Measurements from ENCODE around the gene INPP5D. TPM values are rescaled to one million over a fixed set of nuclear protein-coding genes. Genes with fewer than 3 reads are reported as not detected.

The INPP5D gene
- total RNA-seq, 2 donors from 2014 or later = 6.5 to 7.1 TPM

DNA sequence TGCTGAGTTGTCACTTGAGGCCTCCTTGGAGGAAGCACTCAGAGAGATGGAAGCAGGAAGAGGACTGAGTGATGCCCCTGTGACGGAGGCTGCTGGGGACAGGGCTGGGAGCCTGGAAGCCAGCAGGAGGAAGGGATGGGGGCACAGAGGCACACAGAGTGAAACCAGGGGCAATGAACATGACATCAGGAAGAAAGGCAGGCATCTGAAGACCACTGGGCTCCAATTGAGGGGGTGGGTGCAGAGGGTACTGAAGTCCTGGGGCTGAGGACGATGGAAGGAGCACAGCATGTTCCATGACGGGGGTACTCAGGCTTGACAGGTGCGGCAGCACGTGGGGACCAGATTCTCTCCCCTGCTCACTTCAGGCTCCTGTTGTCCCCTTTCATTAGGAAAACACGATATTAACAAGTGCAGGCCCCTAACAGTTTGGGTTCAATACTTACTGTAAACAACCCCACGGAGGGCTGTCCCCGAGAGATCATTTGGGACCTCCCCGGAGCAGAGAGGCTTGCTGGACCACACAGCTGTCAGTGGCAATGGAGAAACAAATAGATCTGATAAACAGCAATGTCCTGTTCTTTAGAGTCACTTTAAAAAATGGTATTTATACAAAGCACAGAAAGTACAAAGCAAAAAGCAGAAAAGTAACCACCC lies 8.7 kb downstream of the INPP5D start:
- TF ChIP-seq, protein P1, sequence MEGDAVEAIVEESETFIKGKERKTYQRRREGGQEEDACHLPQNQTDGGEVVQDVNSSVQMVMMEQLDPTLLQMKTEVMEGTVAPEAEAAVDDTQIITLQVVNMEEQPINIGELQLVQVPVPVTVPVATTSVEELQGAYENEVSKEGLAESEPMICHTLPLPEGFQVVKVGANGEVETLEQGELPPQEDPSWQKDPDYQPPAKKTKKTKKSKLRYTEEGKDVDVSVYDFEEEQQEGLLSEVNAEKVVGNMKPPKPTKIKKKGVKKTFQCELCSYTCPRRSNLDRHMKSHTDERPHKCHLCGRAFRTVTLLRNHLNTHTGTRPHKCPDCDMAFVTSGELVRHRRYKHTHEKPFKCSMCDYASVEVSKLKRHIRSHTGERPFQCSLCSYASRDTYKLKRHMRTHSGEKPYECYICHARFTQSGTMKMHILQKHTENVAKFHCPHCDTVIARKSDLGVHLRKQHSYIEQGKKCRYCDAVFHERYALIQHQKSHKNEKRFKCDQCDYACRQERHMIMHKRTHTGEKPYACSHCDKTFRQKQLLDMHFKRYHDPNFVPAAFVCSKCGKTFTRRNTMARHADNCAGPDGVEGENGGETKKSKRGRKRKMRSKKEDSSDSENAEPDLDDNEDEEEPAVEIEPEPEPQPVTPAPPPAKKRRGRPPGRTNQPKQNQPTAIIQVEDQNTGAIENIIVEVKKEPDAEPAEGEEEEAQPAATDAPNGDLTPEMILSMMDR (IDR thresholded peaks at IDR 0.05) = no peak
- intact Hi-C loops (cut with DNase I) = no loop called here
- H3K4me3 ChIP-seq = no peak overlapping the region
- no peak overlapping the region for H3K27ac ChIP-seq
- H3K4me1 ChIP-seq = peaks cover 2% of the 10 kb centered on the region
- no peaks in the 10 kb centered on the region for H3K36me3 ChIP-seq
- no peaks in the 10 kb centered on the region for H3K9me3 ChIP-seq
- peak overlapping the region in 1 of 2 donors; percentile 24 for H3K9ac ChIP-seq (ENCODE audit: low read depth in 2 of 2, low read length in 2 of 2)
- H3K27me3 ChIP-seq = no peaks in the 10 kb centered on the region
- no peak for DNase-seq

GRCh38 chr2:233072838-233073237 lies 12.7 kb downstream of the INPP5D start:
- H3K27me3 ChIP-seq = no peaks in the 10 kb centered on the region
- no peak for DNase-seq
- no peaks in the 10 kb centered on the region for H3K4me1 ChIP-seq
- TF ChIP-seq, protein P1 (IDR thresholded peaks at IDR 0.05) = no peak
- no peak overlapping the region for H3K4me3 ChIP-seq
- no peak overlapping the region for H3K9ac ChIP-seq (ENCODE audit: low read depth in 2 of 2, low read length in 2 of 2)
- H3K9me3 ChIP-seq = no peaks in the 10 kb centered on the region
- no peak overlapping the region for H3K27ac ChIP-seq
- intact Hi-C loops (cut with DNase I) = no loop called here
- no peaks in the 10 kb centered on the region for H3K36me3 ChIP-seq

DNA sequence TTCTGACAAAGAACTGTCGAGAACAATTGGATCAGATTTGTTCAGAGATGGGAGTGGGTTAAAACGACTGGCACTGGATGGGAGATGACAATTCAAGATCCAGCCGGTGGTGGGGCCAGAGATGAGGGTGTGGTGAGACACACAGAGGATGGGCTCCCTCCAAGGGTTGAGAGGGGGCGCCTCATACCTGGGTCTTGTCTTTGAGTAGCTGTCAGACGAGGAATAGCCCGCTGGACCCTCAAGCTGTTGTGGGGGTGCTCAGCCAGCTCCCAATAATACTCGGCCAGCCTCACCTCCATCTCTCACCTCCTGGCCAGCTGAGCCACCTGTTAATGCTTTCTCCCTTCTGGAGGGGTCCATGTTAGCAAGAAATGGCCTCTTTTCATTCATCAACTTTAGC lies 14.0 kb downstream of the INPP5D start:
- no peaks in the 10 kb centered on the region for H3K36me3 ChIP-seq
- H3K9ac ChIP-seq (ENCODE audit: low read depth in 2 of 2, low read length in 2 of 2) = no peak overlapping the region
- DNase-seq = no peak
- no peak overlapping the region for H3K4me3 ChIP-seq
- H3K4me1 ChIP-seq = no peaks in the 10 kb centered on the region
- intact Hi-C loops (cut with DNase I) = no loop called here
- no peak overlapping the region for H3K27ac ChIP-seq
- H3K27me3 ChIP-seq = no peaks in the 10 kb centered on the region
- TF ChIP-seq, protein P1 (IDR thresholded peaks at IDR 0.05) = no peak
- no peaks in the 10 kb centered on the region for H3K9me3 ChIP-seq

DNA sequence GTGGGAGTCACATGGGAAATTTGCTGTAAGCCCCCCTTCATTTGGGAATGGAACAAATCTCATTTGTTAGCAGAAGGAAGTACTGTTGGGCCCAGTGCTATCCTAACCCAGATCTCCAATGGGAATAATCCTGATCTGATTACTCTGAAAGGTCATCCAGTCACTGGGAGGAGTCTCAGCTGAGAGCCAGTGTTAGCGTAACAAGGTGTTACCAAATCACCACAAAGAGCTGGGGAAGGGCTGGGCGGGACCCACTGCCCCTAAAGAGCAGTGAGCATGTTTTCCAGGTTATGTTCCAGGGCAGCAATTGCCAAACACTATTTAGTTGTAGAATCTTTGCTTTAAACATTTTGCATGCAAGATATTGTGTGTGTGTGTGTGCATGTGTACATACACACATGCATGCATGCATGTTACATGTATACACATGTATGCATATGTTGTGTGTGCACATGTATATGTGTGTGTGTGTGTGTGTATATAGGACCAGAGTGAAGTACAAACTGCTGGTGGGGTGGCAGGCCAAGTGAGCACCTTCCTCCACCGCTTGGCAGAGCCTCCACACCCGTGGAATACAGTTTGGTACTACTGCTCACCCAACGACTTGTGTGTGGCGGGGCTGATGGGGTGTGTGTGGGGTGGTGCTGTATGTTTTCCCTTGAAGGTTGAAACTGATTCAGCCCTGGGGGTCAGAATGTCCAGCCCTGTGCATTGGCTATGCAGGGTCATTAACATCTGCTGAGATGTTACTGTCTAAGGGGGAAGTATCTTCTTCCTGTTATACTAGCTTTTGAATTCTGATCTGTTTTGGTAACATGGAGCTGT lies 15.2 kb downstream of the INPP5D start:
- no peaks in the 10 kb centered on the region for H3K36me3 ChIP-seq
- H3K4me1 ChIP-seq = no peaks in the 10 kb centered on the region
- intact Hi-C loops (cut with DNase I) = no loop called here
- H3K27ac ChIP-seq = peak overlapping the region; percentile 47
- H3K9ac ChIP-seq (ENCODE audit: low read depth in 2 of 2, low read length in 2 of 2) = peak overlapping the region in 1 of 2 donors; percentile 4
- TF ChIP-seq, protein P1 (IDR thresholded peaks at IDR 0.05) = no peak
- H3K27me3 ChIP-seq = no peaks in the 10 kb centered on the region
- H3K4me3 ChIP-seq = no peak overlapping the region
- no peak for DNase-seq
- no peaks in the 10 kb centered on the region for H3K9me3 ChIP-seq

GRCh38 chr2:233075966-233076339 lies 15.8 kb downstream of the INPP5D start:
- no peaks in the 10 kb centered on the region for H3K4me1 ChIP-seq

More at GRCh38 chr2:233075966-233076339, 15.8 kb downstream of the INPP5D start:
- Histone ChIP-seq H3K27ac (peak overlapping the region; percentile 47), H3K9me3 (no peaks in the 10 kb centered on the region), H3K9ac (ENCODE audit: low read depth in 2 of 2, low read length in 2 of 2) (peak overlapping the region in 1 of 2 donors; percentile 4), H3K36me3 (no peaks in the 10 kb centered on the region), H3K27me3 (no peaks in the 10 kb centered on the region), H3K4me3 (no peak overlapping the region)
- DNase-seq = no peak
- TF ChIP-seq, protein P1 (IDR thresholded peaks at IDR 0.05) = no peak
- intact Hi-C loops (cut with DNase I) = no loop called here
